ENCODE measurements around the gene MAL. TPM values are rescaled to one million over a fixed set of nuclear protein-coding genes. Genes with fewer than 3 reads are reported as not detected.

The MAL gene
- total RNA-seq, 2 donors from 2014 or later, result 3.1 to 8.0 TPM

- Histone ChIP-seq H3K4me1 (replicated peaks) (no peaks in the 10 kb centered on the region), H3K27ac (no peak overlapping the region), H3K4me3 (no peak overlapping the region), H3K27me3 (replicated peaks; ENCODE audit: insufficient read depth) (no peaks in the 10 kb centered on the region), H3K36me3 (no peaks in the 10 kb centered on the region), H3K9me3 (no peaks in the 10 kb centered on the region)
- 48% methylated on average over 3 of the region's 3 CpGs for WGBS
- TF ChIP-seq CTCF (IDR thresholded peaks at IDR 0.05), result peak in 3 of 4 experiments; percentile 49 to 63 (median 60)
- no peak for TF ChIP-seq POLR2AphosphoS5 (IDR thresholded peaks at IDR 0.05)
- no peak for TF ChIP-seq POLR2A (IDR thresholded peaks at IDR 0.05)
- intact Hi-C loops (cut with DNase I), result no loop called here
- DNase-seq (ENCODE audit: low spot score), result peak; percentile 53
These were observed 39.0 kb upstream of the MAL start for GRCh38 chr2:94986392-94986963.

DNA sequence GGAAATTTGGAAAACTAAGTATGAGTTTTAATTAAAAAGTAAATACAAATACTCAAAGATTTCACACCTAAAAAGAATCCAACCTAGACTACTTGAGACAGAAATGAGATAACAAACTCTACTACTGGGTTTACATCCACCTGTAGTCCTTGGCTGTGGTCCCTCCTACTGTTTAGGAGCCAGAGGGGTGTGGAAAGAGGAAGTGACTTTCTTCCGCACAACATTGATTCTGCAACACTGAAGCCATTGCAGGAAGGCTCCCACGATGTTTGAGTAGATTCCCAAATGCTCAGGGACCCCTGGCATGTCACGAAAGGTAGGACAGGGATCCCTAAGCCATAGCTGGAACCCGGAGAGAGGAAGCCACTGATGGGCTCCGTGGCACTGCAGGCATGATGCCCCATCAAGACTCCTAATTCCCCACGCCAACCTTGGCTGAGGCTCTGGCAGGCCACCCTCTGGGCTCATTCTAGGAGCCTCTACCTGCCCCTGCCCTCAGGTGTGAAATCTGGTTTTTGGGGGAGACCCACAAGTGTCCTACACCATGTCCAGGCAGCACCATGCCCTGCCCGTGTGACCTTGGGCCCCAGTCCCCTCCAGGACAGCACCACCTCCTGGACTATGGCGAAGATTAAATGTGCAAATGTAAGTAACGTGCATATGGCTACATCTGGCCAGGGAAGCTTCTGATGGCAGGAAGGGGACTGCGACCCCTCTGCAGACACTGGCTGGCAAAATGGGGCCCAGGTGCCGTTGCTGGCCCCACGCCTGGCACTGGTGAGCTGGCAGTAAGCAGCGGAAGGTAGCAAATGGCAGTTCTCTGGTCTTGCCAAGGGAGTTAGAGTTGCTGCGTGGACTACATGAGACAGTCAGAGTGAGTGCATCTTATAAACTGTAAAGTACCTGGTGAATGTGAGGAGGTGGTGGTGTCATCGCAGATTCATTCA is 38.2 kb upstream of the MAL start:
- intact Hi-C loops (cut with DNase I), result no loop called here
- no peak overlapping the region for H3K27ac ChIP-seq
- DNase-seq (ENCODE audit: low spot score), result no peak
- TF ChIP-seq CTCF (IDR thresholded peaks at IDR 0.05), result no peak
- TF ChIP-seq POLR2AphosphoS5 (IDR thresholded peaks at IDR 0.05), result no peak
- no peak for TF ChIP-seq POLR2A (IDR thresholded peaks at IDR 0.05)
- no peaks in the 10 kb centered on the region for H3K27me3 ChIP-seq (replicated peaks; ENCODE audit: insufficient read depth)
- H3K9me3 ChIP-seq, result no peaks in the 10 kb centered on the region
- no peaks in the 10 kb centered on the region for H3K4me1 ChIP-seq (replicated peaks)
- H3K4me3 ChIP-seq, result no peak overlapping the region
- WGBS, result 87% methylated on average over 15 of the region's 15 CpGs
- no peaks in the 10 kb centered on the region for H3K36me3 ChIP-seq

GRCh38 chr2:94990956-94991355 is 34.6 kb upstream of the MAL start:
- TF ChIP-seq POLR2A (IDR thresholded peaks at IDR 0.05) (no peak), POLR2AphosphoS5 (IDR thresholded peaks at IDR 0.05) (no peak), CTCF (IDR thresholded peaks at IDR 0.05) (no peak)
- DNase-seq (ENCODE audit: low spot score), result no peak

GRCh38 chr2:94992360-94992759 is 33.1 kb upstream of the MAL start:
- Histone ChIP-seq H3K36me3 (no peaks in the 10 kb centered on the region), H3K27ac (no peak overlapping the region), H3K9me3 (no peaks in the 10 kb centered on the region), H3K4me3 (no peak overlapping the region), H3K27me3 (replicated peaks; ENCODE audit: insufficient read depth) (no peaks in the 10 kb centered on the region), H3K4me1 (replicated peaks) (no peaks in the 10 kb centered on the region)
- TF ChIP-seq POLR2A (IDR thresholded peaks at IDR 0.05) (no peak), POLR2AphosphoS5 (IDR thresholded peaks at IDR 0.05) (no peak), CTCF (IDR thresholded peaks at IDR 0.05) (no peak)
- intact Hi-C loops (cut with DNase I), result no loop called here
- WGBS, result 76% methylated on average over 5 of the region's 5 CpGs
- DNase-seq (ENCODE audit: low spot score), result no peak

More at GRCh38 chr2:94990956-94991355, 34.6 kb upstream of the MAL start:
- intact Hi-C loops (cut with DNase I), result no loop called here
- Histone ChIP-seq H3K4me3 (no peak overlapping the region), H3K4me1 (replicated peaks) (no peaks in the 10 kb centered on the region), H3K27me3 (replicated peaks; ENCODE audit: insufficient read depth) (no peaks in the 10 kb centered on the region), H3K9me3 (no peaks in the 10 kb centered on the region), H3K36me3 (no peaks in the 10 kb centered on the region), H3K27ac (no peak overlapping the region)

Data from prostate gland (tissue), 2 donors.